Limb (tissue), 2 donors: ENCODE measurements around the gene RYR3.
"Not testable (repeated sequence)": the region's sequence is repeated elsewhere in the genome, so short reads cannot be mapped to it uniquely, and the experiment has no call there.

Experiments
- DNase-seq, 2 donors: peaks; one replicate each; pipeline ENCODE4 v3.0.0-alpha.2; 2016; ENCODE audit errors: extremely low spot score in 2 of 2

Gene RYR3

DNA sequence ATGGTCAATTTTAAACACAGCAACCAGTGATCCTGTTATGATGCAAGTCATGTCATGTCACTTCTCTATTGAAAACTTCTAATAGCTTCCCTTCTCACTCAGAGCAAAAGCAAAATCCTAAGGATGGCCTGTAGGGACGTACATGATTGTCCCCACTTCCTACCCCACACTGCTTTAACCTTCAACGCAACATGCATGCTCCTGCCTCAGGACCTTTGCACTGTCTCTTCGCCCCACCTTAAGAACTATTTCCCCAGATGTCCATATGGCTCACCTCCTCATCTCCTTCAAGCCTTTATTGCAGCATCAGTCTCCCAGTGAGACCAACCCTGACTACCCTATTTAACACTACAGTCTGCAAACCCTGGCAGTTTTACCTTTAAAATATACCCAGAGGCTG is 443.5 kb downstream of the RYR3 start:
- no peak for DNase-seq

DNA sequence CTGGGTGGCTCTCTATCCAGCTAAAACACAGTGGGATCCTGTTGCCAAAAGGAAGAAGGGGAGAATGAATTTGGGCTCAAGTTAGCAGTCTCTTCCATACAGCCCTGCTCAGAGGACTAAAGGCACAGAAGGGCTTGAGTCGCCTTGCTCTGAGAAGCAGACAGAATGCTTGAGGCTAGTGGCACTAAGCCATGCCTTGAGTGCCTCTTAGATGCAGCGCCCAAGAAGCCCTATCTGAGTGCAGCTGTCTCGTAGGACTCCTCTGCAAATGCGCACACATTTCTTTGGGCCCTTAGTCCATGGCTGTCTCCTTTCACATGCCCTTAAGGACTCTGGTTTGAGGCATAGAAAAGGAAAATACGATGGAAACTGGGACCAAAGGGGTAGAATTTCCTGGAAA is 446.2 kb downstream of the RYR3 start:
- no peak for DNase-seq

DNA sequence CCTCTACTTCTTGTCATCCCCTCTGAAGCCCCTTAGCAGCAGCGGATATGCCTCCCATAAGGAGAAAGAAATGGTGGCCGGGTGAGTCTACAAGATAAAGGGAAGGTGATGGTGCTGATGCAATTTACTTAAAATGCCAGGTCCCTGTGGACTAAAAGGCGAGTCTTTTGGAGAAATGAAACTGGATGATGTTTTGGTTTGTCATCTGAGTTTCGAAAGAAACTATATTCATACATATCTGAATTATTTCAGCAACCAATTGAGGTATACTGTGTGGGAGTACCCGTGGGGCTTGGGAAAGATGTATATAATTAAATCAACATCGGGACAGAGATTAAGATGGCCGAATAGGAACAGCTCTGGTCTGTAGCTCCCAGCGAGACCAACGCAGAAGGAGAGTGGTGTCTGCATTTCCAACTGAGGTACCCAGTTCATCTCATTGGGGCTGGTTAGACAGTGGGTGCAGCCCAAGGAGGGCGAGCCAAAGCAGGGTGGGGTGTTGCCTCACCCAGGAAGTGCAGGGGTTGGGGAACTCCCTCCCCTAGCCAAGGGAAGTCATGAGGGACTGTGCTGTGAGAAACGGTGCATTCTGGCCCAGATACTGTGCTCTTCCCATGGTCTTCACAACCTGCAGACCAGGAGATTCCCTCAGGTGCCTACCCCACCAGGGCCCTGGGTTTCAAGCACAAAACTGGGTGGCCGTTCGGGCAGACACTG is 446.9 kb downstream of the RYR3 start:
- no peak for DNase-seq

GRCh38 chr15:33766389-33766788 is 455.6 kb downstream of the RYR3 start:
- no peak for DNase-seq

DNA sequence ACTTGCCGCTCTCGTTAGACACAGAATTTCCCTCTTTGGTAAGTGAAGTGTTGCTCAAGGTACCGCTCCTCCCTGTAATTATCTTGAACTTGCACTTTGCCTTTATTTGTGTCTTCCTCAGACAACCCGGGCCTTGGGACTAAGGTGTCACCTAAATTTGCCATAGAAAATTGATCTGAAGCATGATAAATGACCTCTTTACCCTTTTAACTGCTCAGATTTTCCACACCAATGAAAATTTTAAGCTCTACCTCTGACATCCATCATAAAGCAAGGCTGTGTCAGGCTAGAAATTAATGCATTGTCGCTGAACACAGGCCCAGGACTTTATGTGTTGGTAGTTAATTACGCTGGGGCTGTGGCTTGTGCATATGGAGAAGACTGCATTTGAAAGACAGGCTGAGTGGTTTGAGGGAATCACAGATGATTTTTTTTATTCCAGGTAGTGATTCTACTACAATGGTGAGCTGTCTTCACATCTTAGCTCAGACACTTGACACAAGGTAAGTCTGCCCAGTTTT is 458.0 kb downstream of the RYR3 start:
- DNase-seq: no peak

DNA sequence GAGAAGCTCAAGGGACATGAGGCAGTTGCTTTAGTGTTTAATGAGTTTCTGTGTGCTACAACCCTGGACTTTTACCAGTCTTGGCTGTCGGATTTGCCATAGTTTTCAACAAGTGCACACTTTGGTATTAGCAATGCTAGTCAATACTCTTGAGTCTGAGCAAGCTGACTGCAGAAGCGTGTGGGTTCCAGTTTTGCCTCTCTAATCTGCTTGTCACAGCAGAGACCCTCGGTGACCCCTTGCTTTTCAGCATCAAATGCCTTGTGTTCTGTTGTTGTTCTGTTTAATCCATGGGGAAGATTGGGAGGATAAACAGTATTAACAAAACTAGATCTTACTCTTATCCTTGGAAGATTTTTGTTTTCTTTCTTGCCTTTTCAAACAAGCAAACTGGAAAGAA is 463.2 kb downstream of the RYR3 start:
- DNase-seq: no peak

- no peak for DNase-seq
These were observed 468.1 kb downstream of the RYR3 start for GRCh38 chr15:33778852-33779251.

GRCh38 chr15:33780011-33780768 is 469.4 kb downstream of the RYR3 start:
- no peak for DNase-seq

DNA sequence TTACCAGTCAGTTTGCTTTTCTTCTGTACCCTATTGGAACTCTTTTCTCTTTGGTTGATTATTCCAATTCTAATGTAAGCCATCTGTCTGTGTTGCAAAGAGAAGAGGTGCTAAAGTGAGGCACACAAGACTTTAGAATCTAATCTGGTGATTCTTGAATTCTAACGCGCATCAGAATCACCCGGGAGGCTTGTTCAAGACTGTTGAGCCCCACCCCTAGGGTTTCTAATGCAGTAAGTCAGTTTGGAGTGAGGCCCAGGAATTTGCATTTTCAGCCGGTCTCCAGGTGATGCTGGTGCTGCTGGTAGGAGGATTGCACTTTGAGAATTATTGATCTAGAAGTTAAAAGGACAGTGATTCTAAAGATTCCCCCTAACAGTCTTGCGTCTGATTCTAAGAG is 472.2 kb downstream of the RYR3 start:
- no peak for DNase-seq

GRCh38 chr15:33785366-33785765 is 474.6 kb downstream of the RYR3 start:
- no peak for DNase-seq

- DNase-seq: no peak
These were observed 478.3 kb downstream of the RYR3 start for GRCh38 chr15:33788906-33789540.

DNA sequence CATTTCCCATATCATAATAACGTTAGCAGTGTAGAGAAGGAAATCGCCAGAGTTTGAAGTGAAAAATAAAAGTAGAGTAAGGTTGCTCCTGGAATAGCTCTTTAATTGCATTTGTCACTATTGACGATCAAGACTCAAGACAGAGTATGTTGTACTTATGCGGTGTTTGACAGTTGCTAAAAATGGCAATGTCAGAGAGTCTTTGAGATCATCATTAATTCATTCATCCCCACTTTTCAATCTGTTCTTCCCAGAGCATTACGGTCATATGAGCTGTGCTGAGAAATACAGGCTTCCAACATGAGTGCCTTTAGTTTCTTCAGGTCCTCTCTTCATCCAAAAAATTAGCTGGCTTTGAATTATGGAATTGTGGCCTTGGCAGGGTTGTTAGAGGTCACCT is 483.7 kb downstream of the RYR3 start:
- no peak for DNase-seq

- DNase-seq: no peak
These were observed 484.3 kb downstream of the RYR3 start for GRCh38 chr15:33795070-33795469.

DNA sequence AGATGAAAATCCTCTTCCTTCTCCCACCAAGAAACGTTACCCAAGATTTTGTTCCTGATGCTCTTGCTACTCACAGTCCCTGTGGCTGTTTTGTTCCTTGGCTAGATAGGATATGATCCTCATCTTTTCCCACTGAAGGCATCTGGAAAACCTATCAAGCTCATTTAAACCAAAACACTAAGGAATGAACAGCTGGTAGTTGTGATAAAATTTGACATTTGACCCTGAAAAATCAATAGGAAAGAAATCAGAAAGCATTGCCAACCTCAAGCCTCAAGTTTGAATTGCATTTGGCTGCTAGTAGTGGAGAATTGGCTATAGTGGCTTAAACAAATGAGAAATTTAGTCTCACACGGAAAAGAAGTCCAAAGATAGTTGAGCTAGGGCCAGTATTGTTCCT is 486.9 kb downstream of the RYR3 start:
- no peak for DNase-seq

- DNase-seq: no peak
These were observed 491.2 kb downstream of the RYR3 start for GRCh38 chr15:33801954-33802353.

- DNase-seq: no peak
These were observed 496.9 kb downstream of the RYR3 start for GRCh38 chr15:33807665-33808064.

GRCh38 chr15:33808720-33809457 is 498.1 kb downstream of the RYR3 start:
- no peak for DNase-seq

DNA sequence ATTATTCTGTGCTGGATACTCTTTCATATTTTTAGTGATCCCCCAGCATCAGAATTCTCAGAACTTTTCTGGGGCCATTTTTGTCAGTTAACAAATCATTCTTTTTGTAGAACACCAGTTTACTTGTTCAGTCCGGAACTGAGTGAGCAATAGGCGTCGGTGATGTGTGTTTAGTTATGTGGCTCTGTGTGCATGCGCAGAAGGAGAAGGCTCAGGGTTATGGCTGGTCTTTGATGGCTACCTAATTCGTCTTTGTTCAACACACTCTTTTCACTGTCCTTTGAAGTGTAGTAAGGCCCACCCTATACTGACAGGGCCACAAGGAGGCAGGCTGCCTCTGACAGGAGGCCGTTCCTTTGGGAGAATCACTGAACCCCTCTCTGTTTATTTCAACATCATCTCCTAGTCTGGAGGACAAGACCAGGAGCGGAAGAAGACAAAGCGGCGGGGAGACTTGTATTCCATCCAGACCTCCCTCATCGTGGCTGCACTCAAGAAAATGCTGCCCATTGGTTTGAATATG is 499.4 kb downstream of the RYR3 start:
- no peak for DNase-seq

- no peak for DNase-seq
These were observed 500.0 kb downstream of the RYR3 start for GRCh38 chr15:33810806-33811205.

- DNase-seq: no peak
These were observed 503.1 kb downstream of the RYR3 start for GRCh38 chr15:33813891-33814290.

DNA sequence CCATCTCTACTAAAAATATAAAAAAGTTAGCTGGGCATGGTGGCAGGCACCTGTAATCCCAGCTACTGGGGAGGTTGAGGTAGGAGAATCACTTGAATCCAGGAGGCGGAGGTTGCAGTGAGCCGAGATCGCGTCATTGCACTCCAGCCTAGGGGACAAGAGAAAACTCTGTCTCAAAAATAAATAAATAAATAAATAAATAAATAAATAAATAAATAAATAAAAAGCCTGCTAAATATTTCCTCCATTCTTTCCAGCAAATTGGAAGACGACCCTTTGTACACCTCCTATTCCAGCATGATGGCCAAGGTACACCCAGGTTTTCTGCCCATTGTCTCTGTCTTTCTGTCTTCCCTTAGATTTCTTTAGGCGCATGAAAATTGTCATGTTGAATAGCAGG is 508.7 kb downstream of the RYR3 start:
- DNase-seq: not testable (repeated sequence)
